Measurements from ENCODE around the gene TRABD. TPM values are rescaled to one million over a fixed set of nuclear protein-coding genes. Genes with fewer than 3 reads are reported as not detected.
A peak's percentile ranks its signal among the peaks of the same experiment; 100 is the strongest.

Gene TRABD
- total RNA-seq, 3 donors from 2014 or later, result 36.8 to 52.6 (median 42.7) TPM

DNA sequence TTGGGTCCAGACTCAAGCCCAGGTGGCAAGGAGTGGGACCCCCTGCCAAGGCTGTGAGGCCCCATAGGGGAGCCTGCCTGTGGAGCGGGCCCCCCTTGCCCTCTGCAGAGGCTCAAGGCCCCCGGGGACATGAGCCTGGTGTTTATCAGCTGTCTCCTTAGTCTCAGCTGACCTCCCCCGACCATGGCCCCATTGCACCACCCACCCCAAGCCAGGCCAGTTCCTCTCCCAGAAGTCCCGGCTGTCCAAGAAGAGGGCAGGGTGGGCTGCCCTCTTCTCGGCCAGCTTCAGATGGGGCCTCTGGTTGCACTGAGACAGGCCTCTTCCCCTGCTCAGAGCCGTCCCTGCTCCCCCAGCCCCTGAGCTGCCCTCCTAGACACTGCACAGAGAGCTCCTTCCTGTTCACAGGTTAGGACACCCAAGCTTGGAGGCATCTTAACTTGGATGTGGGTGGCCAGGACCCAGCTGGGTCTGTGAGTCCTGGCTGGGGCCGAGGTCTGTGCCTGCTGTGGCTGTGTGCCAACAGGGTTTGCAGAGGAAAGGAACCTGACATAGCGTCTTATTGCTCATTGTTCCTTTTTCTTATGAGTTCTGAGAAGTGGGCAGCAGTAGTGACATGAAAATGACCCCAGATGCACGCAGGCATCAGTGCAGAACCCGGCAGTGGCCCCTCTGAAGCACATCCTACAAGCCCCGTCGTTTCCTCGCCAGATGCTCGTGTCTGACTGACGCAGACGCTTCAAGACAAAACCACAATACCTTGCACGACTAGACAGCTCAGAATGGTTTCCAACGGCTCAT, 5.4 kb downstream of the TRABD start:
- H3K4me1 ChIP-seq (ENCODE audit: low read depth), result peaks cover 45% of the 10 kb centered on the region
- no peaks in the 10 kb centered on the region for H3K36me3 ChIP-seq (ENCODE audit: low read depth)
- TF ChIP-seq, protein P1, sequence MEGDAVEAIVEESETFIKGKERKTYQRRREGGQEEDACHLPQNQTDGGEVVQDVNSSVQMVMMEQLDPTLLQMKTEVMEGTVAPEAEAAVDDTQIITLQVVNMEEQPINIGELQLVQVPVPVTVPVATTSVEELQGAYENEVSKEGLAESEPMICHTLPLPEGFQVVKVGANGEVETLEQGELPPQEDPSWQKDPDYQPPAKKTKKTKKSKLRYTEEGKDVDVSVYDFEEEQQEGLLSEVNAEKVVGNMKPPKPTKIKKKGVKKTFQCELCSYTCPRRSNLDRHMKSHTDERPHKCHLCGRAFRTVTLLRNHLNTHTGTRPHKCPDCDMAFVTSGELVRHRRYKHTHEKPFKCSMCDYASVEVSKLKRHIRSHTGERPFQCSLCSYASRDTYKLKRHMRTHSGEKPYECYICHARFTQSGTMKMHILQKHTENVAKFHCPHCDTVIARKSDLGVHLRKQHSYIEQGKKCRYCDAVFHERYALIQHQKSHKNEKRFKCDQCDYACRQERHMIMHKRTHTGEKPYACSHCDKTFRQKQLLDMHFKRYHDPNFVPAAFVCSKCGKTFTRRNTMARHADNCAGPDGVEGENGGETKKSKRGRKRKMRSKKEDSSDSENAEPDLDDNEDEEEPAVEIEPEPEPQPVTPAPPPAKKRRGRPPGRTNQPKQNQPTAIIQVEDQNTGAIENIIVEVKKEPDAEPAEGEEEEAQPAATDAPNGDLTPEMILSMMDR (IDR thresholded peaks at IDR 0.05), result no peak
- peak; percentile 8 for ATAC-seq
- intact Hi-C loops (cut with DNase I, micrococcal nuclease), result no loop called here
- H3K9me3 ChIP-seq, result no peaks in the 10 kb centered on the region
- H3K4me3 ChIP-seq, result peak overlapping the region; percentile 30
- peak; percentile 51 to 84 (median 61) for DNase-seq

DNA sequence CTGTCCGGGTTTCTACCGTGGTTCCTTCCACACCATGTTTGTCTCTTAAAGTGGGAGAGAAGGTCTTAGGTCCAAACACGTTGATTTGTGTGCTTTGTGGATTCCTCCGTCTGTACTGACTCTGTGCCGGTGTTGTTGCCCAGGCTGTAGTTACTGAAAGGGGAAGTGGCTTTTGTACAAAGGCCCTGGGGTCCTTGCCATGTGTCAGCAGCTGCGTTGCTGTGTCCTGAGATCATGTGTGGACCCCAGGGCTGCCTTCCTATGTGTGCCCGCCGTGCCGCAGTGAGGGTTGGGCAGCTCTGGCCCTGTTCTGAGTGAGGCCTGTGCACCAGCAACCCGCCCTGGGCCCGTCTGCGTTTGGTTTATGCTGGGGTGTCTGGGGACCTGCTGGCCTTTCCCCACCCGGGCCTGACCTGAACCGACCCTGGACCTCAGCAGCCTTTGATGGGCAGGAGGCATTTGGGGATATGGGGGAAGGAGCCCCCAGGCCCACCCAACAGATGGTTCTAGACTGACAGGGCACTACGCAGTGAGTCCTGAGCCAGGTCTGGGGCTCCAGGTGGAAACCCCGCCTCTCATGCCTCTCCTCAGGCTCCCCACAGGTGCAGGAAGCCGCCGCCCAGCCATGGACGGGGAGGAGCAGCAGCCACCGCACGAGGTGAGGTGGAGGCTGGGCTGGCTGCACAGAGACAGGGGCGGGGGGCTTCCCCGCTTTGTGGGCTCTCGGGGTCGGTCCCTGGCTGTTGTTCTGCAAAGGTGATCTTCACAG, 6.9 kb downstream of the TRABD start:
- intact Hi-C loops (cut with DNase I, micrococcal nuclease), result no loop called here
- TF ChIP-seq, protein P1 (IDR thresholded peaks at IDR 0.05), result no peak
- no peak overlapping the region for H3K4me3 ChIP-seq
- H3K36me3 ChIP-seq (ENCODE audit: low read depth), result no peaks in the 10 kb centered on the region
- ATAC-seq (no peak), DNase-seq (peak in 2 of 3 donors; percentile 70 to 80)
- H3K9me3 ChIP-seq, result no peaks in the 10 kb centered on the region
- peaks cover 35% of the 10 kb centered on the region for H3K4me1 ChIP-seq (ENCODE audit: low read depth)

DNA sequence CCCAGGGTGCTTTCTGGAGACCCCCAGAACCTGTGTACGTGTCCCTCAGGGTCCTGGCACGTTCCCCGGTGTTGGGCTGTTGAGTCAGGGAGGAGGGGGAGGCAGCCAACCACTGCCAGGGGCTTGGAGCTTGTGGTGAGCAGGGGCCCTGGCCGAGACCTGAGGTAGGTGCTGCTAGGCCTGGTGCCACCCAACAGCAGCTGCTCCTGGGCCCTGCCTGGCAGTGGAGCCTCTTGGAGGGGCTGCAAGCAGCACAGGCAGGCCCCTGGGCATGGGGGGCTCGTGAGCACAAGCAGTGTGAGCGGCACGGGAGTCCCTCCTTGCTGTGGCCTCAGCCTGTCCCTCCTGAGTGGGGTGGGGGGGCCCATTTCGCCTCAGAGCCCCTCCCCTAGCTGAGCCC, 7.9 kb downstream of the TRABD start:
- no peak overlapping the region for H3K4me3 ChIP-seq
- DNase-seq, result no peak
- H3K4me1 ChIP-seq (ENCODE audit: low read depth), result peaks cover 30% of the 10 kb centered on the region
- TF ChIP-seq, protein P1 (IDR thresholded peaks at IDR 0.05), result no peak
- H3K9me3 ChIP-seq, result no peaks in the 10 kb centered on the region
- intact Hi-C loops (cut with DNase I, micrococcal nuclease), result no loop called here
- ATAC-seq, result no peak
- no peaks in the 10 kb centered on the region for H3K36me3 ChIP-seq (ENCODE audit: low read depth)

DNA sequence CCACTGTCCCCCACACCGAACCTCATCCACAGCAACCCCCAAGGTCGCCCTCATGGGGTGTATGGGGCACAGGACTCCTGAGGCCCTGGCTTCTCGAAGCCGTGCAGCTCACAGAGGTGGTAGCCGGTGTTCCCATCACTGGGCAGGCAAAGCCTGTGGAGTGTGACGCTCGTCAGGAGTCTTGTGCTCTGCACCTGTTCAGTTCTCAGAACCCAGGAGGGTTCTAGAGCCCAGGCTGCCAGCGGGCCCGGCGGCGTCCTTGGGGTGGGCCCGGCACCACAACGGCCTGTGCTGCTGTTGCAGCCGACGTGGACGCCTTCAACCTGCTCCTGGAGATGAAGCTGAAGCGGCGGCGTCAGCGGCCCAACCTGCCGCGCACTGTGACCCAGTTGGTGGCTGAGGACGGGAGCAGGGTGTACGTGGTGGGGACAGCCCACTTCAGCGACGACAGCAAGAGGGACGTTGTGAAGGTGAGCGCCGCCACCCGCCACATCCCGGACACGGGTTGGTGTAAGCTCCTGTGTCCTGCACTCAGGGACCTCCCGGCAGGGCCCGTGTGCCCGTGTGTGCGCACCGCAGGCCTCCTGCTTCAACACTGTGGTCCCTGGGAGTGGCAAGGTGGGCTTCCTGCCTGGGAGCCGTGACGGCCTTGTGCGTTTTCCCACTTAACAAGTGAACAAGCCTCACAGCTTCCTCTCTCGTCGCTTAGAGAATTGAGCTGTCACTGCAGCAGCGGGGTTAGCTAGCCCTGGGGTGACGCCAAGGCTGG, 8.5 kb downstream of the TRABD start:
- peaks cover 24% of the 10 kb centered on the region for H3K4me1 ChIP-seq (ENCODE audit: low read depth)
- no peak for DNase-seq
- TF ChIP-seq, protein P1 (IDR thresholded peaks at IDR 0.05), result no peak
- no peaks in the 10 kb centered on the region for H3K36me3 ChIP-seq (ENCODE audit: low read depth)
- no peak for ATAC-seq
- H3K9me3 ChIP-seq, result no peaks in the 10 kb centered on the region
- no peak overlapping the region for H3K4me3 ChIP-seq
- intact Hi-C loops (cut with DNase I, micrococcal nuclease), result no loop called here

DNA sequence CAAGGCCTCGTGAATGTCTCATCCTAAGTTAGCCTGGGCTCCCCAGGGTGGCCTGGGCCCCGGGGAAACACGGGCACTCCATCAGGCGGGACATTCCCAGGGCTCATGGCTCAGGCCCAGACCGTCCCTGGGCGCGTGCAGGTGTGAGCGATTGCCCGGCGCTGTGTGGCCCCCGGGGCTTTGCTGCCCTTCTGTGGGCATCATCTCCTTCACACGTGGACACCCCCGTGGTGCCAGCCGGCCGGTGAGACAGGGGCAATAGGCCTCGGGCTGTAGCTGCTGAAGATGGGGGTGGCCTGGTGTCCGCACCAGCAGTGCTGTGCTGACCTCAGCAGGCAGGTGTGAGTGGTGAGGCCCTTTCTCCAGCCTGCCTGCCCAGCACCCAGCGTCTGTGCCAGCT, 10.5 kb downstream of the TRABD start:
- no peak for ATAC-seq
- H3K4me1 ChIP-seq (ENCODE audit: low read depth), result peaks cover 12% of the 10 kb centered on the region
- no peak for DNase-seq
- no peak overlapping the region for H3K4me3 ChIP-seq
- TF ChIP-seq, protein P1 (IDR thresholded peaks at IDR 0.05), result no peak
- intact Hi-C loops (cut with DNase I, micrococcal nuclease), result no loop called here
- H3K36me3 ChIP-seq (ENCODE audit: low read depth), result no peaks in the 10 kb centered on the region
- no peaks in the 10 kb centered on the region for H3K9me3 ChIP-seq
